GM08714 (cell line): Measurements from ENCODE around the gene SLC6A6.
"Not testable (repeated sequence)": the region's sequence is repeated elsewhere in the genome, so short reads cannot be mapped to it uniquely, and the experiment has no call there.

Experiments
- H3K4me3 ChIP-seq: fragments of 200-500 bp; sonication (Bioruptor generic); 2 replicates; pipeline ENCODE4 v1.5.1; 2014; ENCODE audit warnings: mild to moderate bottlenecking, low read length, inconsistent platforms
- ZNF274 ChIP-seq: IDR thresholded peaks from 2 replicates; pipeline ENCODE4 v1.6.1; 2012; ENCODE audit warnings: mild to moderate bottlenecking, low read depth, low read length

Gene SLC6A6

GRCh38 chr3:14401692-14402303 lies 608 bp upstream of the SLC6A6 start:
- no peak for TF ChIP-seq ZNF274
- H3K4me3 ChIP-seq, result peak overlapping the region; percentile 17; the same call in 1 of the 2 replicates

DNA sequence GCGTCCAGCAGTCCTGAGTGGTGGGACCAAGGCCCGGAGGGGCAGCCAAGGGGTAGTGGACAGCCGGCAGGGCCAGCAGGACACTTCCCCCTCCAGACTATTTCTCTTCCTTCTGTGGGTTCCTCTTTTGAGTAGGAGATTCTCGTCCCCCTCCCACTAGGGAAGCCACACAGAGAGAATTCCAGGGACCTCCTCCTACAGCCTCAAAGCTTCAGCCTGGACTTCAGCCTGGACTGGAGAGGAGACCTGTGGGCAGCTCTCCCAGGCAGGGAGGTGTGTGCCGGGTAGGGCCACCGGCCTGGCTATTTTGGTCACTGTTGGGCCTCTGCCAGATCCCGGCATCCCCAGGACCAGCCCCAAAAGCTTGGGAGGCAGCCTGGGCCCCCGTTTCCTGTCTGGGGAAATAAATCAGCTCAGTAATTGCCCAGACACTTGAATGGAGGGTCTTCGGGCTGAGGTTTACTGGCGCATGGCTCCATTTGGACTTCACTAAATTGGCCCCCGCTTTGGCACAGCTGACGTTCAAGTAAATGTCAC lies 1.3 kb downstream of the SLC6A6 start:
- no peak for TF ChIP-seq ZNF274
- peak overlapping the region; percentile 85 for H3K4me3 ChIP-seq

- H3K4me3 ChIP-seq, result peak overlapping the region; percentile 85
- no peak for TF ChIP-seq ZNF274
These were observed 1.8 kb downstream of the SLC6A6 start for GRCh38 chr3:14404186-14404585.

- TF ChIP-seq ZNF274, result no peak
- H3K4me3 ChIP-seq, result peak overlapping the region; percentile 85
These were observed 2.4 kb downstream of the SLC6A6 start for GRCh38 chr3:14404631-14405359.

DNA sequence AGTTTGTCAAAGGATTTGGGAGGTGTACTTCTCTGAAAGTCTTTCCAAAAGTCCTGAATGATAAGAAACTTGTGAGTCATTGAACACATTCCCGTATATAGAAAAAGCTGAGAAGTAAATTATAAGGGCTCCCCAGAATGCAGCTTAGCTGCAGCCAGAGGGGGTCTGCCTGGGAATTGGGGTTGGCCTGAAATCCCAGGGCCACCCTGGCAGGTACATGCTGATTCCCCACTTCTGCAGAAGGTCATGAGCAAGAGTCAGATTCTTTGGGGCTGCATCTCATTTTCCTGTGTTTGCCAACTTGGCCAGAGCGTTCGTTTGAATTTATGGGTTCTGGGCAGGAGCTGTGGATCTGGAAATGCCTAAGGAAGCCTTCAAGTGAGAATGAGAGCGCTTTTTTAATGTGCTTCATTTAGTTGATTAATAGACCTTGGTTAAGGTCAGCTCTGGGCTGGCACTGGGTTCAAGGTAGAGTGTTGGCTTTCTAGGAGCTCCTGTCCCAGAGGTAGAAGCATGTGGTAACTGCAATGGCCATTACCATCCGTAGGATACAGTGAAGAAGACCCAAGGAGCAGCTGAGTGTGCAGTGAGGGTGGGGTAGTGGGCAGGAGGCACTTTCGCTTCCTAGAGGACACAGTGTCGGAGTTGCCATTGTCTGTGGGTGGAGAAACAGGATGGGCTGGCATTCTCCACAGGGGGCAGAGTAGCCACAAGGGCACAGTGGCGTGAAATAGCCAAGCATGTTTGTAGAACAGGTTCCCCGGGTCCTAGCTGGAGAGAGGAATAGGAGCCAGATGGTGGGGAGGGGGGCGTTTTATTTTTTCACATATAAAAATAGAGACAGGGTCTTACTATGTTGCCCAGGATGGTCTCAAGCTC lies 3.2 kb downstream of the SLC6A6 start:
- no peak overlapping the region for H3K4me3 ChIP-seq
- TF ChIP-seq ZNF274, result no peak

GRCh38 chr3:14406336-14406735 lies 3.9 kb downstream of the SLC6A6 start:
- TF ChIP-seq ZNF274, result no peak
- no peak overlapping the region for H3K4me3 ChIP-seq

- H3K4me3 ChIP-seq, result no peak overlapping the region
- TF ChIP-seq ZNF274, result no peak
These were observed 4.4 kb downstream of the SLC6A6 start for GRCh38 chr3:14406766-14407165.

DNA sequence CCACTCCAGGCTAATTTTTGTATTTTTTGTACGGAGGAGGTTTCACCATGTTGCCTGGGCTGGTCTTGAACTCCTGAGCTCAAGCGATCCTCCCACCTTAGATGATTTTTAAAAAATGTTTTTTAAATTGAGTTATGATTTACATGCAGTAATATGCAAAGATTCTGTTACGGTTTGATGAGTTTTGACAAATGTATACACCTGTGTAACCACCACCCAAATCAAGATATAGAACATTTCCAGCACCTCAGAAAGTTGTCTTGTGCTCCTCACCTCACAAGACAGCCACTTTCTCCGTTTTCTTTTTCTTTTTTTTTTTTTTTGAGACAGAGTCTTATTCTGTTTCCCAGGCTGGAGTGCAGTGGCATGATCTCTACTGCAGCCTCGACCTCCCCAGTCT lies 4.8 kb downstream of the SLC6A6 start:
- H3K4me3 ChIP-seq, result no peak overlapping the region
- TF ChIP-seq ZNF274, result no peak

- H3K4me3 ChIP-seq, result not testable (repeated sequence)
These were observed 7.3 kb downstream of the SLC6A6 start for GRCh38 chr3:14409779-14410063.

DNA sequence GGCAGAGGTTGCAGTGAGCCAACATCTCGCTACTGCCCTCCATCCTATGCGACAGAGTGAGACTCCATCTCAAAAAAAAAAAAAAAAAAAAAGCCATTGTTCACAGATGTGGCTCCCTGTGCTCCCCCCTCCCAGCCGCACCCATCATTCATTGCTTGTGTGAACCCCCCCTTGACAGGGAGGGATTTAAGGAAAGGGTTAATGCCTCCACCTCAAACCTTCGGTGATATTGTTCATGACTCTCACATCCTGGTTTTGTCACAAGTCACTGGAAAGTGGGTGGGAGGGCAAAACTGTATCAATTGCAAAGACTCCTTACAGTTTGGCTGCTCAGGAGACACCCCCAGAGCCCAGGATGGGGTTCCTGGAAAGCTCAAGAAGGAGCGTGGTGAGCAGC lies 7.7 kb downstream of the SLC6A6 start:
- no peak overlapping the region for H3K4me3 ChIP-seq
- TF ChIP-seq ZNF274, result no peak

DNA sequence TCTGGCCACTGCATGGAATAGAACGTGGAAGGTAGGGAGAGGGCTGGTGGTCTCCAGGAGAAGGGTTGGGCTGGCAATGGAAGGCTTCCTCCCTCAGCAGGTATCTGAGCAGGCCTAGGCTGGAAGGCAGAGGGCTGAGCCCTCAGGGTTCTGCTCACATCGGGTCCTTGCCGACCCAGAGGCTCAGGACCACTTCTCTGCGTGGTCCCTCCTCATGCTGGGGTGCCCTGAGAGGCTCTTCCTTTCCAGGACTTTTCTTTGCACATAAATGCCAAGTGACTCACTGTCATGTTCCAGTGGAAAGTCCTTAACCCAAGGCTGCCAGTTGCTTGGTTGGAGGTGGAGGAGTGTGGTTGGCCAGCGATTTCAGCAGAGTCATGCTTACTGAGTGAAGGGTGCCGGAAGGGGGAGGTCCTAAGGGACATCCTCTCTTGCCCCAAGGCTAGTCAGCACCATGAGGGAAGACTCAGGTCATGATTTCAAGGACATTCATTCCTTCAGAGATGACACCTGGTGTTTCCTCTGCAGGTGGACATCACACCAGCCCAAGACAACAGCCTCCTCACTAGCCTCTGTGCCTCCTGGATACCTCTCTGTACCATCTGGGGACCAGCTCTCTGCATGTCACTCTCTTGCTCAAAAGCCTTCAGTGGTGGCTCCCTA lies 8.2 kb downstream of the SLC6A6 start:
- no peak for TF ChIP-seq ZNF274
- H3K4me3 ChIP-seq, result no peak overlapping the region

GRCh38 chr3:14411166-14411526 lies 8.7 kb downstream of the SLC6A6 start:
- TF ChIP-seq ZNF274, result no peak
- H3K4me3 ChIP-seq, result no peak overlapping the region

DNA sequence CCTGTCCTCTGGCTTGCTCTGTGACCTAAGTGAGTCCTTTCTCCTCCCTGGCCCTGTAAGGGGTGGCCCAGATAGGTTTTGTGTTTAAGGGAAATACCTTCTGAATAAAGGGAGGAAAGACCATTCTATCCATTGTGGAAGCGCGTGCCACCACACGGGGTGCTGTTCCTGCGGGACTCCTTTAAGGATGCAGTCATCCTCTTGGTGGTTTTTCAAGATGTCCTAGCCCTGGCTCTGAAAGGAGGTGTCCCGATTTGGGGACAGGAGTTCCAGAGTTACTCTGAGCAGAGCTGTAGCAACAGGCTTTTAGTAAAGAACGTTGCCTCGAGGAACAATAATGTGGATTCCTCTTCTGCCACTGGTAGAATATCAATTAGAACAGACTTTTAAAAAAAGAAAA lies 9.6 kb downstream of the SLC6A6 start:
- no peak overlapping the region for H3K4me3 ChIP-seq
- TF ChIP-seq ZNF274, result no peak

- TF ChIP-seq ZNF274, result no peak
- H3K4me3 ChIP-seq, result no peak overlapping the region
These were observed 10.5 kb downstream of the SLC6A6 start for GRCh38 chr3:14412831-14413380.
